GM18873 (cell line): ENCODE data around the gene TNFRSF17.
"Not testable (repeated sequence)": the region's sequence is repeated elsewhere in the genome, so short reads cannot be mapped to it uniquely, and the experiment has no call there.

ENCODE experiments used
- ATAC-seq: cut with Tn5 transposase; IDR thresholded peaks from one replicate; pipeline ENCODE4 v1.9.1; 2021; ENCODE audit warnings: mild to moderate bottlenecking, moderate library complexity, moderate number of reproducible peaks; ENCODE audit not compliant: unreplicated experiment, low FRiP score

Gene TNFRSF17

GRCh38 chr16:11964761-11965551 is at the start of gene TNFRSF17:
Gene TNFRSF17, plus strand, starts transcription at chr16:11965210. Its CDS starts 115 bp downstream, at chr16:11965325.
- ATAC-seq = peak; percentile 77

GRCh38 chr16:11915644-11916523 is 49.1 kb upstream of the TNFRSF17 start, which contains the start of gene GSPT1:
Gene GSPT1, minus strand, starts transcription at chr16:11915956. Its CDS starts 236 bp downstream, at chr16:11915720.
- ATAC-seq = peak; percentile 67

GRCh38 chr16:11916524-11917285 is 48.3 kb upstream of the TNFRSF17 start:
- ATAC-seq = no peak

GRCh38 chr16:11924046-11924445 is 41.0 kb upstream of the TNFRSF17 start:
- not testable (repeated sequence) for ATAC-seq

GRCh38 chr16:11927350-11927749 is 37.7 kb upstream of the TNFRSF17 start:
- not testable (repeated sequence) for ATAC-seq

GRCh38 chr16:11941945-11942344 is 23.1 kb upstream of the TNFRSF17 start, which contains the start of gene NPIPB2:
Gene NPIPB2, minus strand, starts transcription at chr16:11942045. Its CDS starts 0 bp downstream, at chr16:11942045.
- ATAC-seq = not testable (repeated sequence)

- ATAC-seq = no peak
Measured at GRCh38 chr16:11946433-11946832, 18.6 kb upstream of the TNFRSF17 start.

- no peak for ATAC-seq
Measured at GRCh38 chr16:11948819-11949218, 16.2 kb upstream of the TNFRSF17 start.

GRCh38 chr16:11949527-11949926 is 15.5 kb upstream of the TNFRSF17 start:
- ATAC-seq = no peak

- ATAC-seq = no peak
Measured at GRCh38 chr16:11950388-11950787, 14.6 kb upstream of the TNFRSF17 start.

- not testable (repeated sequence) for ATAC-seq
Measured at GRCh38 chr16:11953576-11953975, 11.4 kb upstream of the TNFRSF17 start.

GRCh38 chr16:11955713-11956123 is 9.3 kb upstream of the TNFRSF17 start:
- no peak for ATAC-seq

GRCh38 chr16:11956558-11956957 is 8.5 kb upstream of the TNFRSF17 start:
- ATAC-seq = no peak

- no peak for ATAC-seq
Measured at GRCh38 chr16:11957591-11958395, 7.2 kb upstream of the TNFRSF17 start.

GRCh38 chr16:11962457-11962856 is 2.6 kb upstream of the TNFRSF17 start:
- ATAC-seq = not testable (repeated sequence)

- ATAC-seq = not testable (repeated sequence)
Measured at GRCh38 chr16:11962978-11963377, 2.0 kb upstream of the TNFRSF17 start.

- no peak for ATAC-seq
Measured at GRCh38 chr16:11963706-11964105, 1.3 kb upstream of the TNFRSF17 start.

GRCh38 chr16:11966173-11966572 is 1.2 kb downstream of the TNFRSF17 start:
- ATAC-seq = no peak

GRCh38 chr16:11967195-11967911 is 2.3 kb downstream of the TNFRSF17 start:
- no peak for ATAC-seq
